ENCODE results near the gene MCM3AP.

DNA sequence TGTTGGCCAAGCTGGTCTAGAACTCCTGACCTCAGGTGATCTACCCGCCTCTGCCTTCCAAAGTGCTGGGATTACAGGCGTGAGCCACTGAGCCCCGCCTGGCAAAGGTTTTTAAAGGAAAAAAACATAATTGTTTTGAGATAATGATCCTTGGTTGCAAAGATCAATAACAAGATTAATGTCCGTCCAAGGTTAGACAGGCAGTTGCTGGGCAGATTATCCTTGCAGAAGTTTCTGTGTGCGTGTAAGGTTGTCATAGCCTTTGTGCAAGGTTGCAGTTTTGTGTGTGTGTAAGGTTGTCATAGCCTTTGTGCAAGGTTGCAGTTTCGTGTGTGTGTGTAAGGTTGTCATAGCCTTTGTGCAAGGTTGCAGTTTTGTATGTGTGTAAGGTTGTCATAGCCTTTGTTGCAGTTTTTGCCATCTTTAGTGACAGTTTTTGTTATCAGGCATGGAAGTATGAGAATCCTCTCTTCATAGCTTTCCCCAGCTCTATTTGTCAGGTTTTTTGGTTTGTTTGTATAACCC is 4.3 kb upstream of the MCM3AP start:
- TF ChIP-seq CTCF (IDR thresholded peaks at IDR 0.05; ENCODE audit: poor library complexity), result no peak
- no peak for TF ChIP-seq EZH2 (IDR thresholded peaks at IDR 0.05; ENCODE audit: borderline replicate concordance)
- no peak for TF ChIP-seq EZH2phosphoT487 (IDR thresholded peaks at IDR 0.05; ENCODE audit: low read depth, severe bottlenecking, unreplicated experiment)

All from hepatocyte (in vitro differentiated cells).